HepG2 (cell line): ENCODE results near the gene ARHGAP25. TPM values are rescaled to one million over a fixed set of nuclear protein-coding genes. Genes with fewer than 3 reads are reported as not detected.

ENCODE experiments used
- ATAC-seq: fragments of 200-7000 bp; cut with Tn5 transposase; 3 replicates; pipeline ENCODE4 v1.9.1; 2020; ENCODE audit warnings: mild to moderate bottlenecking, moderate library complexity
- BruUV-seq: library from RNA; stranded (reverse); fragments of 400-500 nt; replicated peaks from 2 replicates; lab custom pipeline; 2021; lab: Mats Ljungman, UMichigan
- CTCF ChIA-PET: fragments of 300-600 bp; formaldehyde crosslinking; extraction: SDS; loops from one replicate; lab custom pipeline; 2021; ENCODE audit warnings: low total read pairs, inconsistent platforms, low intra/inter-chr PET ratio; lab: Yijun Ruan, JAX
- POLR2A ChIA-PET: fragments of 350-600 bp; sonication (Branson Sonifier 250); formaldehyde crosslinking; loops from one replicate; lab custom pipeline; 2020; ENCODE audit warnings: antibody characterized with exemption, inconsistent platforms; lab: Yijun Ruan, JAX
- DNase-seq: peaks from one replicate; pipeline ENCODE4 v3.0.0-alpha.2; 2015; ENCODE audit warnings: low spot score
- FAIRE-seq: peaks from 3 replicates; lab custom pipeline; 2011; peaks lifted over from hg19 to GRCh38; lab: Jason Lieb, UNC
- H2AFZ ChIP-seq: one replicate; pipeline ENCODE4 v1.6.1; 2011; ENCODE audit warnings: low read length, inconsistent platforms
- H3K27ac ChIP-seq: fragments of 300-600 bp; 3 replicates; pipeline ENCODE4 v1.8.0; 2011; ENCODE audit warnings: mixed run types, mild to moderate bottlenecking, mixed read lengths, low read length, inconsistent platforms; ENCODE audit not compliant: insufficient read depth; ENCODE audit errors: extremely low read length
- H3K27me3 ChIP-seq, 2 experiments: fragments of 200-600 bp in 1 of 2; 2 replicates in 1 of 2; 3 replicates in 1 of 2; pipeline versions ENCODE4 v1.6.0 to v1.8.0; 2011; ENCODE audit warnings: low read length in 2 of 2, mild to moderate bottlenecking in 2 of 2, moderate library complexity in 2 of 2, inconsistent platforms in 1 of 2; ENCODE audit not compliant: insufficient read depth in 2 of 2, control insufficient read depth in 1 of 2
- H3K36me3 ChIP-seq, 2 experiments: fragments of 200-600 bp in 1 of 2; replicated peaks in 1 of 2; 2 replicates in 1 of 2; 3 replicates in 1 of 2; pipeline versions ENCODE4 v1.5.1 to v1.8.0; 2011; ENCODE audit warnings: low read length in 2 of 2, inconsistent platforms in 1 of 2; ENCODE audit not compliant: insufficient read depth in 2 of 2, control insufficient read depth in 1 of 2
- H3K4me1 ChIP-seq: 2 replicates; pipeline ENCODE4 v1.5.1; 2012; ENCODE audit warnings: low read length, inconsistent platforms; ENCODE audit not compliant: insufficient read depth
- H3K4me2 ChIP-seq: 2 replicates; pipeline ENCODE4 v1.6.0; 2011; ENCODE audit warnings: low read depth, low read length, inconsistent platforms
- H3K4me3 ChIP-seq, 3 experiments: fragments of 200-600 bp in 1 of 3; sonication (generic), shearing (Covaris generic) in 1 of 3; replicated peaks in 1 of 3; 2 replicates each; pipeline ENCODE4 v1.5.1; 2011 to 2016; ENCODE audit warnings: low read length in 3 of 3, inconsistent platforms in 2 of 3, low read depth in 2 of 3, mild to moderate bottlenecking in 2 of 3, control low read depth in 1 of 3, mixed read lengths in 1 of 3; ENCODE audit not compliant: insufficient read depth in 1 of 3
- H3K79me2 ChIP-seq: one replicate; pipeline ENCODE4 v1.6.1; 2011; ENCODE audit warnings: low read length, inconsistent platforms; ENCODE audit not compliant: insufficient read depth
- H3K9ac ChIP-seq: 2 replicates; pipeline ENCODE4 v1.6.0; 2011; ENCODE audit warnings: mild to moderate bottlenecking, low read depth, low read length, inconsistent platforms; ENCODE audit not compliant: insufficient read depth
- H3K9me3 ChIP-seq: 2 replicates; pipeline ENCODE4 v1.5.1; 2012; ENCODE audit warnings: mild to moderate bottlenecking, low read length
- H4K20me1 ChIP-seq: 2 replicates; pipeline ENCODE4 v1.6.0; 2011; ENCODE audit warnings: inconsistent platforms, mild to moderate bottlenecking, low read length, moderate library complexity; ENCODE audit not compliant: insufficient read depth
- CAMTA2 ChIP-seq: sonication (generic); formaldehyde crosslinking; IDR thresholded peaks from 2 replicates; pipeline ENCODE4 v1.4.0; 2020; ENCODE audit warnings: mild to moderate bottlenecking, missing genetic modification reagents, borderline replicate concordance
- CEBPB ChIP-seq: IDR thresholded peaks from 2 replicates; pipeline ENCODE4 v1.6.1; 2011; ENCODE audit warnings: low read depth, low read length, improper control_type of control experiment, borderline replicate concordance
- EP300 ChIP-seq, 3 experiments: sonication (generic) in 1 of 3; formaldehyde crosslinking in 1 of 3; IDR thresholded peaks; 2 replicates each; pipeline versions ENCODE4 v1.5.1 to v1.6.1; 2011 to 2020; ENCODE audit warnings: low read depth in 2 of 3, low read length in 2 of 3, borderline replicate concordance in 1 of 3, improper control_type of control experiment in 1 of 3, mild to moderate bottlenecking in 1 of 3, missing genetic modification reagents in 1 of 3, moderate library complexity in 1 of 3
- NFAT5 ChIP-seq: sonication (generic); formaldehyde crosslinking; IDR thresholded peaks from 2 replicates; pipeline ENCODE4 v1.4.0; 2020; ENCODE audit warnings: missing genetic modification reagents
- SSRP1 ChIP-seq: IDR thresholded peaks from 2 replicates; pipeline ENCODE4 v1.6.1; 2016; ENCODE audit warnings: control low read depth
- ZKSCAN8 ChIP-seq: IDR thresholded peaks from 2 replicates; pipeline ENCODE4 v1.6.1; 2016; ENCODE audit warnings: borderline replicate concordance, missing genetic modification reagents, missing compliant biosample characterization
- ZNF136 ChIP-seq: sonication (generic); formaldehyde crosslinking; IDR thresholded peaks from 2 replicates; pipeline ENCODE4 v1.8.1; 2022; ENCODE audit warnings: low read depth, mild to moderate bottlenecking, moderate library complexity, missing genetic modification reagents
- ZNF589 ChIP-seq: sonication (generic); formaldehyde crosslinking; conservative IDR thresholded peaks from 2 replicates; pipeline ENCODE4 v1.8.0; 2022; ENCODE audit warnings: mild to moderate bottlenecking, moderate library complexity, missing genetic modification reagents
- ZNF607 ChIP-seq: sonication (generic); formaldehyde crosslinking; IDR thresholded peaks from 2 replicates; pipeline ENCODE4 v1.5.1; 2020; ENCODE audit warnings: missing genetic modification reagents, mild to moderate bottlenecking, borderline replicate concordance
- ZNF672 ChIP-seq: sonication (generic); formaldehyde crosslinking; IDR thresholded peaks from 2 replicates; pipeline ENCODE4 v1.8.1; 2022; ENCODE audit warnings: missing genetic modification reagents
- WGBS: methylation state at CpG from one replicate; pipeline ENCODE4 v1.1.6; 2017; ENCODE audit warnings: low lambda C conversion rate; 5-methylcytosine and 5-hydroxymethylcytosine counted together
- in situ Hi-C: cut with HindIII; loops from 2 replicates; pipeline ENCODE4 v1.10.0; 2017; ENCODE audit warnings: low pct_unique_long_range_greater_than_20kb; ENCODE audit not compliant: extremely low pct_ligation_motif_present
- intact Hi-C: fragments of 100-400 bp; cut with micrococcal nuclease; formaldehyde crosslinking; loops from one replicate; pipeline ENCODE4 v1.10.0; 2022; ENCODE audit not compliant: unreplicated experiment
- polyA plus RNA-seq, 8 experiments: library from polyadenylated mRNA; depleted of rRNA in 3 of 8; stranded (reverse) in 7 of 8; unstranded in 1 of 8; fragments of >200 nt; fragmentation: Illumina TruSeq in 4 of 8; extraction: Trizol in 4 of 8; gene quantifications; 2 replicates each; pipeline versions ENCODE4 v1.2.1 to v1.2.3, GENCODE V29; 2011 to 2016; ENCODE audit warnings: low read depth in 4 of 8, missing spikeins in 1 of 8, mixed read lengths in 1 of 8; ENCODE audit not compliant: insufficient read depth in 1 of 8
- total RNA-seq, 5 experiments: library from RNA; depleted of rRNA; stranded (reverse); fragments of >200 nt; fragmentation: Illumina TruSeq; extraction: Trizol; gene quantifications; 2 replicates each; pipeline ENCODE4 v1.2.3, GENCODE V29; 2016; ENCODE audit warnings: low read depth in 1 of 5

The ARHGAP25 gene
- total and polyA plus RNA-seq, 2 of the 13 experiments (the other 11 are each of a cell fraction or from before 2014, with no cell fraction given) = not detected

GRCh38 chr2:68776124-68776523 is 41.5 kb downstream of the ARHGAP25 start:
- CTCF ChIA-PET = no interaction called here
- DNase-seq (no peak), ATAC-seq (peak; percentile 56), FAIRE-seq (no peak)
- POLR2A ChIA-PET = no interaction called here
- WGBS = 52% methylated on average over 2 of the region's 2 CpGs
- Histone ChIP-seq H3K4me3 (no peak overlapping the region), H3K9me3 (no peaks in the 10 kb centered on the region), H3K27ac (no peak overlapping the region), H3K4me1 (no peaks in the 10 kb centered on the region), H2AFZ (no peak overlapping the region), H3K36me3 (no peaks in the 10 kb centered on the region), H3K79me2 (no peaks in the 10 kb centered on the region), H3K27me3 (peaks cover 6 to 41% of the 10 kb centered on the region in 2 experiments), H3K9ac (no peak overlapping the region), H4K20me1 (no peaks in the 10 kb centered on the region), H3K4me2 (no peak overlapping the region)
- no TSS peak for BruUV-seq
- in situ Hi-C loops = no loop called here
- intact Hi-C loops = no loop called here
- no peak for TF ChIP-seq SSRP1 (CRISPR knock-in tag)
- no peak for TF ChIP-seq NFAT5 (CRISPR knock-in tag)
- no peak for TF ChIP-seq ZNF136
- no peak for TF ChIP-seq CAMTA2 (CRISPR knock-in tag)
- TF ChIP-seq EP300 (IDR thresholded peaks at IDR 0.05; ENCODE audit: low read depth in 2 of 2, low read length in 2 of 2) = no peak
- TF ChIP-seq EP300 (CRISPR knock-in tag; IDR thresholded peaks at IDR 0.05; ENCODE audit: borderline replicate concordance) = no peak
- no peak for TF ChIP-seq ZKSCAN8
- no peak for TF ChIP-seq CEBPB
- TF ChIP-seq ZNF589 (CRISPR knock-in tag) = no peak
- TF ChIP-seq ZNF672 (CRISPR knock-in tag) = no peak
- TF ChIP-seq ZNF607 (CRISPR knock-in tag) = no peak
